Measurements from ENCODE around the gene SFXN3.

DNA sequence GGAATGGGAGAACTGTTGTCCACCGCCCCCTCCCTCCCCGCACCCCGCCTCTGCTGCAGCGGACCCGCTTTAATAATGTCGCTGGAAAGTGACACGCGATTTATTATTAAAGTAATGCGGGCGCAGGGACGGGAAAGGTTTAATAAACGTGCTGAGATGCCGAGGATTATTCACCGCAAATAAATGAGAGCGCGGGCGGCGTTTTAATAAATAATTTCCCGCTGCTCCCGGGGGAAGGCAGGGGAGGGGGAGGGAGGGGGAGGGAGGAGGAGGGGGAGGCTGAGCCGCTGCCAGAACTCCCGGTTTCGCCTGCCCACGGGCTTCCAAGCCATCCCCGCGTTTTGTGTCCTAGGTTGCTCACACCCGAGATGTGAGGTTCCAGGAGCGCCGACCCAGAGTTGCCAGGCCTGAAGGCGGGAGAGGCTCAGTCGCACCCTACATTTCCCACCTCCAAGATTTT, 35.9 kb downstream of the SFXN3 start:
- TF ChIP-seq, protein P1, sequence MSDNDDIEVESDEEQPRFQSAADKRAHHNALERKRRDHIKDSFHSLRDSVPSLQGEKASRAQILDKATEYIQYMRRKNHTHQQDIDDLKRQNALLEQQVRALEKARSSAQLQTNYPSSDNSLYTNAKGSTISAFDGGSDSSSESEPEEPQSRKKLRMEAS (IDR thresholded peaks at IDR 0.05): no peak
- no peak for TF ChIP-seq RAD21 (IDR thresholded peaks at IDR 0.05; ENCODE audit: low read depth)
- TF ChIP-seq, protein P2, sequence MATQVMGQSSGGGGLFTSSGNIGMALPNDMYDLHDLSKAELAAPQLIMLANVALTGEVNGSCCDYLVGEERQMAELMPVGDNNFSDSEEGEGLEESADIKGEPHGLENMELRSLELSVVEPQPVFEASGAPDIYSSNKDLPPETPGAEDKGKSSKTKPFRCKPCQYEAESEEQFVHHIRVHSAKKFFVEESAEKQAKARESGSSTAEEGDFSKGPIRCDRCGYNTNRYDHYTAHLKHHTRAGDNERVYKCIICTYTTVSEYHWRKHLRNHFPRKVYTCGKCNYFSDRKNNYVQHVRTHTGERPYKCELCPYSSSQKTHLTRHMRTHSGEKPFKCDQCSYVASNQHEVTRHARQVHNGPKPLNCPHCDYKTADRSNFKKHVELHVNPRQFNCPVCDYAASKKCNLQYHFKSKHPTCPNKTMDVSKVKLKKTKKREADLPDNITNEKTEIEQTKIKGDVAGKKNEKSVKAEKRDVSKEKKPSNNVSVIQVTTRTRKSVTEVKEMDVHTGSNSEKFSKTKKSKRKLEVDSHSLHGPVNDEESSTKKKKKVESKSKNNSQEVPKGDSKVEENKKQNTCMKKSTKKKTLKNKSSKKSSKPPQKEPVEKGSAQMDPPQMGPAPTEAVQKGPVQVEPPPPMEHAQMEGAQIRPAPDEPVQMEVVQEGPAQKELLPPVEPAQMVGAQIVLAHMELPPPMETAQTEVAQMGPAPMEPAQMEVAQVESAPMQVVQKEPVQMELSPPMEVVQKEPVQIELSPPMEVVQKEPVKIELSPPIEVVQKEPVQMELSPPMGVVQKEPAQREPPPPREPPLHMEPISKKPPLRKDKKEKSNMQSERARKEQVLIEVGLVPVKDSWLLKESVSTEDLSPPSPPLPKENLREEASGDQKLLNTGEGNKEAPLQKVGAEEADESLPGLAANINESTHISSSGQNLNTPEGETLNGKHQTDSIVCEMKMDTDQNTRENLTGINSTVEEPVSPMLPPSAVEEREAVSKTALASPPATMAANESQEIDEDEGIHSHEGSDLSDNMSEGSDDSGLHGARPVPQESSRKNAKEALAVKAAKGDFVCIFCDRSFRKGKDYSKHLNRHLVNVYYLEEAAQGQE (IDR thresholded peaks at IDR 0.05; ENCODE audit: low read depth): no peak
- TF ChIP-seq TAF1 (IDR thresholded peaks at IDR 0.05; ENCODE audit: low read depth): no peak
- no peak for TF ChIP-seq CEBPB (IDR thresholded peaks at IDR 0.05)
- no peak for TF ChIP-seq CREB1 (IDR thresholded peaks at IDR 0.05; ENCODE audit: low read depth)
- no peak for TF ChIP-seq ZBTB7A (IDR thresholded peaks at IDR 0.05; ENCODE audit: low read depth)
- no peak for TF ChIP-seq FOXM1 (IDR thresholded peaks at IDR 0.05; ENCODE audit: borderline replicate concordance, low read depth)
- no peak for TF ChIP-seq YY1 (IDR thresholded peaks at IDR 0.05; ENCODE audit: low read depth)
- no peak for TF ChIP-seq EGR1 (IDR thresholded peaks at IDR 0.05)
